Measurements from ENCODE around the gene TCL1B. TPM values are rescaled to one million over a fixed set of nuclear protein-coding genes. Genes with fewer than 3 reads are reported as not detected.

The TCL1B gene
- total RNA-seq, 2 donors from 2014 or later = not detected

- H3K4me3 ChIP-seq = no peak overlapping the region
- no peak overlapping the region for H3K27ac ChIP-seq
- DNase-seq = no peak
- no peak overlapping the region for H3K9ac ChIP-seq (ENCODE audit: low read depth in 2 of 2, low read length in 2 of 2)
- intact Hi-C loops (cut with DNase I) = no loop called here
- no peaks in the 10 kb centered on the region for H3K9me3 ChIP-seq
- no peaks in the 10 kb centered on the region for H3K36me3 ChIP-seq
- no peak for TF ChIP-seq CTCF (IDR thresholded peaks at IDR 0.05)
- no peaks in the 10 kb centered on the region for H3K27me3 ChIP-seq
- no peaks in the 10 kb centered on the region for H3K4me1 ChIP-seq
Measured at GRCh38 chr14:95703341-95703740, 17.1 kb downstream of the TCL1B start.

- no peaks in the 10 kb centered on the region for H3K9me3 ChIP-seq
- intact Hi-C loops (cut with DNase I) = no loop called here
- TF ChIP-seq CTCF (IDR thresholded peaks at IDR 0.05) = no peak
- H3K36me3 ChIP-seq = no peaks in the 10 kb centered on the region
- no peak overlapping the region for H3K9ac ChIP-seq (ENCODE audit: low read depth in 2 of 2, low read length in 2 of 2)
- no peaks in the 10 kb centered on the region for H3K4me1 ChIP-seq
- H3K27me3 ChIP-seq = no peaks in the 10 kb centered on the region
- H3K4me3 ChIP-seq = no peak overlapping the region
- no peak overlapping the region for H3K27ac ChIP-seq
- no peak for DNase-seq
Measured at GRCh38 chr14:95703805-95704204, 17.6 kb downstream of the TCL1B start.

GRCh38 chr14:95705518-95705917 lies 19.3 kb downstream of the TCL1B start:
- no peak for DNase-seq
- H3K27me3 ChIP-seq = no peaks in the 10 kb centered on the region
- no peak overlapping the region for H3K9ac ChIP-seq (ENCODE audit: low read depth in 2 of 2, low read length in 2 of 2)
- no peaks in the 10 kb centered on the region for H3K36me3 ChIP-seq
- intact Hi-C loops (cut with DNase I) = no loop called here
- no peak overlapping the region for H3K4me3 ChIP-seq
- H3K27ac ChIP-seq = no peak overlapping the region
- TF ChIP-seq CTCF (IDR thresholded peaks at IDR 0.05) = no peak
- H3K9me3 ChIP-seq = no peaks in the 10 kb centered on the region
- no peaks in the 10 kb centered on the region for H3K4me1 ChIP-seq

GRCh38 chr14:95707327-95707726 lies 21.1 kb downstream of the TCL1B start:
- no peak overlapping the region for H3K27ac ChIP-seq
- no peak overlapping the region for H3K9ac ChIP-seq (ENCODE audit: low read depth in 2 of 2, low read length in 2 of 2)
- intact Hi-C loops (cut with DNase I) = no loop called here
- DNase-seq = no peak
- no peak for TF ChIP-seq CTCF (IDR thresholded peaks at IDR 0.05)
- H3K36me3 ChIP-seq = no peaks in the 10 kb centered on the region
- no peaks in the 10 kb centered on the region for H3K4me1 ChIP-seq
- no peak overlapping the region for H3K4me3 ChIP-seq
- no peaks in the 10 kb centered on the region for H3K27me3 ChIP-seq
- H3K9me3 ChIP-seq = no peaks in the 10 kb centered on the region

GRCh38 chr14:95710106-95710505 lies 23.9 kb downstream of the TCL1B start:
- intact Hi-C loops (cut with DNase I) = no loop called here
- no peak overlapping the region for H3K9ac ChIP-seq (ENCODE audit: low read depth in 2 of 2, low read length in 2 of 2)
- no peak overlapping the region for H3K27ac ChIP-seq
- DNase-seq = no peak
- no peaks in the 10 kb centered on the region for H3K4me1 ChIP-seq
- no peaks in the 10 kb centered on the region for H3K9me3 ChIP-seq
- no peaks in the 10 kb centered on the region for H3K36me3 ChIP-seq
- no peak for TF ChIP-seq CTCF (IDR thresholded peaks at IDR 0.05)
- no peaks in the 10 kb centered on the region for H3K27me3 ChIP-seq
- no peak overlapping the region for H3K4me3 ChIP-seq
